ENCODE results near the gene S1PR1. TPM values are rescaled to one million over a fixed set of nuclear protein-coding genes. Genes with fewer than 3 reads are reported as not detected.

S1PR1 gene
- total and polyA plus RNA-seq, 10 donors, result 42.5 to 219 (median 122) TPM

GRCh38 chr1:101190441-101190840 lies 46.4 kb upstream of the S1PR1 start:
- no peak overlapping the region for H3K27ac ChIP-seq
- no peaks in the 10 kb centered on the region for H3K9me3 ChIP-seq
- no peak for DNase-seq
- H3K4me3 ChIP-seq, result no peak overlapping the region
- peaks cover 0 to 19% (median 5%) of the 10 kb centered on the region in 6 donors for H3K4me1 ChIP-seq
- no peaks in the 10 kb centered on the region for H3K27me3 ChIP-seq (replicated peaks in 1 of 7)
- WGBS, 5 donors, result 71 to 81% (median 77%) methylated on average over 4 of the region's 4 CpGs
- H3K36me3 ChIP-seq, result no peaks in the 10 kb centered on the region
- intact Hi-C loops (cut with DNase I; ENCODE audit: low total_unique reads), result no loop called here
- no peak for TF ChIP-seq POLR2AphosphoS5 (IDR thresholded peaks at IDR 0.05)
- no peak for TF ChIP-seq POLR2A (IDR thresholded peaks at IDR 0.05)
- TF ChIP-seq CTCF (IDR thresholded peaks at IDR 0.05 in 8 of 11, conservative IDR thresholded peaks at IDR 0.05 in 3 of 11), result no peak

GRCh38 chr1:101191049-101191448 lies 45.8 kb upstream of the S1PR1 start:
- H3K36me3 ChIP-seq, result no peaks in the 10 kb centered on the region
- TF ChIP-seq POLR2A (IDR thresholded peaks at IDR 0.05) (no peak), CTCF (IDR thresholded peaks at IDR 0.05 in 8 of 11, conservative IDR thresholded peaks at IDR 0.05 in 3 of 11) (no peak), POLR2AphosphoS5 (IDR thresholded peaks at IDR 0.05) (no peak)
- intact Hi-C loops (cut with DNase I; ENCODE audit: low total_unique reads), result no loop called here
- no peaks in the 10 kb centered on the region for H3K27me3 ChIP-seq (replicated peaks in 1 of 7)
- H3K27ac ChIP-seq, result no peak overlapping the region
- H3K4me3 ChIP-seq, result no peak overlapping the region
- no peaks in the 10 kb centered on the region for H3K9me3 ChIP-seq
- peaks cover 0 to 19% (median 5%) of the 10 kb centered on the region in 6 donors for H3K4me1 ChIP-seq
- no peak for DNase-seq

- 78 to 94% (median 91%) methylated on average over 4 of the region's 4 CpGs for WGBS, 5 donors
- TF ChIP-seq POLR2A (IDR thresholded peaks at IDR 0.05) (no peak), POLR2AphosphoS5 (IDR thresholded peaks at IDR 0.05) (no peak), CTCF (IDR thresholded peaks at IDR 0.05 in 8 of 11, conservative IDR thresholded peaks at IDR 0.05 in 3 of 11) (no peak)
- H3K27me3 ChIP-seq (replicated peaks in 1 of 7), result no peaks in the 10 kb centered on the region
- H3K9me3 ChIP-seq, result no peaks in the 10 kb centered on the region
- H3K4me1 ChIP-seq, result peaks cover 0 to 10% (median 3%) of the 10 kb centered on the region in 6 donors
- intact Hi-C loops (cut with DNase I; ENCODE audit: low total_unique reads), result no loop called here
- no peak overlapping the region for H3K4me3 ChIP-seq
- H3K27ac ChIP-seq, result no peak overlapping the region
- DNase-seq, result no peak
- no peaks in the 10 kb centered on the region for H3K36me3 ChIP-seq
Measured at GRCh38 chr1:101193733-101194169, 43.1 kb upstream of the S1PR1 start.

- DNase-seq, result no peak
- intact Hi-C loops (cut with DNase I; ENCODE audit: low total_unique reads), result no loop called here
- H3K9me3 ChIP-seq, result no peaks in the 10 kb centered on the region
- peaks cover 0 to 10% (median 3%) of the 10 kb centered on the region in 6 donors for H3K4me1 ChIP-seq
- H3K27ac ChIP-seq, result no peak overlapping the region
- 85 to 100% (median 96%) methylated on average over 1 of the region's 1 CpG for WGBS, 5 donors
- H3K4me3 ChIP-seq, result no peak overlapping the region
- H3K36me3 ChIP-seq, result no peaks in the 10 kb centered on the region
- no peak for TF ChIP-seq POLR2AphosphoS5 (IDR thresholded peaks at IDR 0.05)
- TF ChIP-seq CTCF (IDR thresholded peaks at IDR 0.05 in 8 of 11, conservative IDR thresholded peaks at IDR 0.05 in 3 of 11), result no peak
- TF ChIP-seq POLR2A (IDR thresholded peaks at IDR 0.05), result no peak
- H3K27me3 ChIP-seq (replicated peaks in 1 of 7), result no peaks in the 10 kb centered on the region
Measured at GRCh38 chr1:101194746-101195145, 42.1 kb upstream of the S1PR1 start.
